Neuron (in vitro differentiated cells): ENCODE results near the gene GPR68.

Experiments used
- H2AFZ ChIP-seq: one replicate; pipeline ENCODE4 v1.6.1; 2013; ENCODE audit warnings: low read depth, mild to moderate bottlenecking, inconsistent platforms, low read length, moderate library complexity
- H3K27me3 ChIP-seq: one replicate; pipeline ENCODE4 v1.6.1; 2013; ENCODE audit warnings: low read length; ENCODE audit not compliant: insufficient read depth
- H3K36me3 ChIP-seq: one replicate; pipeline ENCODE4 v1.6.1; 2013; ENCODE audit warnings: low read length; ENCODE audit not compliant: insufficient read depth
- H3K4me1 ChIP-seq: one replicate; pipeline ENCODE4 v1.6.1; 2013; ENCODE audit warnings: low read length; ENCODE audit not compliant: insufficient read depth
- H3K4me3 ChIP-seq: 2 replicates; pipeline ENCODE4 v1.5.1; 2013; ENCODE audit warnings: mild to moderate bottlenecking, low read length, moderate library complexity
- H3K9me3 ChIP-seq: one replicate; pipeline ENCODE4 v1.6.1; 2013; ENCODE audit warnings: low read length

GPR68 gene

GRCh38 chr14:91282954-91283645 is 38.6 kb upstream of the GPR68 start:
- no peaks in the 10 kb centered on the region for H3K9me3 ChIP-seq
- no peak overlapping the region for H3K4me3 ChIP-seq
- H3K4me1 ChIP-seq: no peaks in the 10 kb centered on the region
- no peak overlapping the region for H2AFZ ChIP-seq
- no peaks in the 10 kb centered on the region for H3K27me3 ChIP-seq
- peaks cover 66% of the 10 kb centered on the region for H3K36me3 ChIP-seq

- Histone ChIP-seq H3K4me3 (no peak overlapping the region), H3K27me3 (no peaks in the 10 kb centered on the region), H3K9me3 (no peaks in the 10 kb centered on the region), H2AFZ (no peak overlapping the region), H3K36me3 (peaks cover 79% of the 10 kb centered on the region), H3K4me1 (no peaks in the 10 kb centered on the region)
Observed at GRCh38 chr14:91281346-91281745, 36.8 kb upstream of the GPR68 start.

- Histone ChIP-seq H3K9me3 (no peaks in the 10 kb centered on the region), H3K4me3 (no peak overlapping the region), H3K4me1 (no peaks in the 10 kb centered on the region), H3K36me3 (peaks cover 72% of the 10 kb centered on the region), H2AFZ (no peak overlapping the region), H3K27me3 (no peaks in the 10 kb centered on the region)
Observed at GRCh38 chr14:91280129-91280528, 35.6 kb upstream of the GPR68 start.

- Histone ChIP-seq H3K9me3 (no peaks in the 10 kb centered on the region), H3K36me3 (peaks cover 72% of the 10 kb centered on the region), H2AFZ (no peak overlapping the region), H3K4me1 (no peaks in the 10 kb centered on the region), H3K27me3 (no peaks in the 10 kb centered on the region), H3K4me3 (no peak overlapping the region)
Observed at GRCh38 chr14:91279354-91279753, 34.9 kb upstream of the GPR68 start.

GRCh38 chr14:91278383-91278715 is 33.8 kb upstream of the GPR68 start:
- Histone ChIP-seq H3K27me3 (no peaks in the 10 kb centered on the region), H3K9me3 (no peaks in the 10 kb centered on the region), H3K4me1 (no peaks in the 10 kb centered on the region), H2AFZ (no peak overlapping the region), H3K4me3 (no peak overlapping the region), H3K36me3 (peaks cover 70% of the 10 kb centered on the region)

GRCh38 chr14:91277546-91278382 is 33.3 kb upstream of the GPR68 start:
- H3K27me3 ChIP-seq: no peaks in the 10 kb centered on the region
- H3K4me3 ChIP-seq: no peak overlapping the region
- H2AFZ ChIP-seq: no peak overlapping the region
- no peaks in the 10 kb centered on the region for H3K4me1 ChIP-seq
- H3K9me3 ChIP-seq: no peaks in the 10 kb centered on the region
- H3K36me3 ChIP-seq: peaks cover 68% of the 10 kb centered on the region

- Histone ChIP-seq H3K4me3 (no peak overlapping the region), H3K4me1 (no peaks in the 10 kb centered on the region), H3K9me3 (no peaks in the 10 kb centered on the region), H3K36me3 (peaks cover 60% of the 10 kb centered on the region), H2AFZ (no peak overlapping the region), H3K27me3 (no peaks in the 10 kb centered on the region)
Observed at GRCh38 chr14:91274796-91275195, 30.3 kb upstream of the GPR68 start.

GRCh38 chr14:91273885-91274273 is 29.4 kb upstream of the GPR68 start:
- Histone ChIP-seq H3K4me1 (no peaks in the 10 kb centered on the region), H3K36me3 (peaks cover 56% of the 10 kb centered on the region), H2AFZ (no peak overlapping the region), H3K4me3 (no peak overlapping the region), H3K27me3 (no peaks in the 10 kb centered on the region), H3K9me3 (no peaks in the 10 kb centered on the region)

GRCh38 chr14:91273273-91273884 is 28.9 kb upstream of the GPR68 start:
- no peaks in the 10 kb centered on the region for H3K9me3 ChIP-seq
- H2AFZ ChIP-seq: no peak overlapping the region
- H3K4me3 ChIP-seq: no peak overlapping the region
- H3K4me1 ChIP-seq: no peaks in the 10 kb centered on the region
- no peaks in the 10 kb centered on the region for H3K27me3 ChIP-seq
- H3K36me3 ChIP-seq: peaks cover 53% of the 10 kb centered on the region

GRCh38 chr14:91272341-91273272 is 28.1 kb upstream of the GPR68 start:
- H3K27me3 ChIP-seq: no peaks in the 10 kb centered on the region
- no peak overlapping the region for H2AFZ ChIP-seq
- H3K4me3 ChIP-seq: no peak overlapping the region
- peaks cover 46% of the 10 kb centered on the region for H3K36me3 ChIP-seq
- no peaks in the 10 kb centered on the region for H3K9me3 ChIP-seq
- H3K4me1 ChIP-seq: no peaks in the 10 kb centered on the region

GRCh38 chr14:91271639-91272038 is 27.1 kb upstream of the GPR68 start:
- no peak overlapping the region for H3K4me3 ChIP-seq
- no peak overlapping the region for H2AFZ ChIP-seq
- H3K27me3 ChIP-seq: no peaks in the 10 kb centered on the region
- H3K9me3 ChIP-seq: no peaks in the 10 kb centered on the region
- H3K36me3 ChIP-seq: peaks cover 36% of the 10 kb centered on the region
- H3K4me1 ChIP-seq: no peaks in the 10 kb centered on the region

GRCh38 chr14:91270619-91271018 is 26.1 kb upstream of the GPR68 start:
- H3K9me3 ChIP-seq: no peaks in the 10 kb centered on the region

More at GRCh38 chr14:91270619-91271018, 26.1 kb upstream of the GPR68 start:
- Histone ChIP-seq H3K27me3 (no peaks in the 10 kb centered on the region), H2AFZ (no peak overlapping the region), H3K4me1 (no peaks in the 10 kb centered on the region), H3K4me3 (no peak overlapping the region), H3K36me3 (peaks cover 30% of the 10 kb centered on the region)
